CD4-positive, alpha-beta T cell treated with Interleukin-4 for 4 hours (primary cell): Measurements from ENCODE around the gene ABHD14A.
"Not testable (repeated sequence)": the region's sequence is repeated elsewhere in the genome, so short reads cannot be mapped to it uniquely, and the experiment has no call there.

ENCODE experiments used
- DNase-seq: peaks from one replicate; pipeline ENCODE4 v3.0.0-alpha.2; 2020

Gene ABHD14A

GRCh38 chr3:51974277-51974962, 444 bp upstream of the ABHD14A start:
- no peak for DNase-seq

GRCh38 chr3:51975852-51976549, 1.1 kb downstream of the ABHD14A start:
- DNase-seq, result no peak

GRCh38 chr3:51977446-51978142, 2.7 kb downstream of the ABHD14A start:
- DNase-seq, result peak; percentile 54

DNA sequence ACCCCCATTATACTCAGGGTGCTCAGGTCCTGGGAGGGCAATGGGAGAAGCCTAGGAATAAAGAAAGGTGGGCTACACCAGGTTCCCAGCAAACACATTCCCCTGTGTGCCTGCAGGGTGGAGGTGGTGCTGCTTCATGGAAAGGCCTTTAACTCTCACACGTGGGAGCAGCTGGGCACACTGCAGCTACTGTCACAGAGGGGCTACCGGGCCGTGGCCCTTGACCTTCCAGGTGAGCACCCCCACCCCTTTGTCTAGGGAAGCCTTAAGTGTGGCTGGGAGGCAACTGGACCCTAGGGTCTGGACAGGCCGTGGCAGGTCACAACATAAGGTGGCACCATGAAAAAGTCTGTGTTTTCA, 3.3 kb downstream of the ABHD14A start:
- no peak for DNase-seq

- DNase-seq, result no peak
Measured at GRCh38 chr3:51980253-51980652, 5.4 kb downstream of the ABHD14A start.

GRCh38 chr3:51982352-51982837, 7.5 kb downstream of the ABHD14A start:
- DNase-seq, result no peak

GRCh38 chr3:51982838-51983577, 8.1 kb downstream of the ABHD14A start, which contains the start of gene ACY1:
TSS of gene ACY1 (plus strand) at chr3:51983535. CDS start at chr3:51984065, 530 bp downstream.
- DNase-seq, result peak; percentile 59

DNA sequence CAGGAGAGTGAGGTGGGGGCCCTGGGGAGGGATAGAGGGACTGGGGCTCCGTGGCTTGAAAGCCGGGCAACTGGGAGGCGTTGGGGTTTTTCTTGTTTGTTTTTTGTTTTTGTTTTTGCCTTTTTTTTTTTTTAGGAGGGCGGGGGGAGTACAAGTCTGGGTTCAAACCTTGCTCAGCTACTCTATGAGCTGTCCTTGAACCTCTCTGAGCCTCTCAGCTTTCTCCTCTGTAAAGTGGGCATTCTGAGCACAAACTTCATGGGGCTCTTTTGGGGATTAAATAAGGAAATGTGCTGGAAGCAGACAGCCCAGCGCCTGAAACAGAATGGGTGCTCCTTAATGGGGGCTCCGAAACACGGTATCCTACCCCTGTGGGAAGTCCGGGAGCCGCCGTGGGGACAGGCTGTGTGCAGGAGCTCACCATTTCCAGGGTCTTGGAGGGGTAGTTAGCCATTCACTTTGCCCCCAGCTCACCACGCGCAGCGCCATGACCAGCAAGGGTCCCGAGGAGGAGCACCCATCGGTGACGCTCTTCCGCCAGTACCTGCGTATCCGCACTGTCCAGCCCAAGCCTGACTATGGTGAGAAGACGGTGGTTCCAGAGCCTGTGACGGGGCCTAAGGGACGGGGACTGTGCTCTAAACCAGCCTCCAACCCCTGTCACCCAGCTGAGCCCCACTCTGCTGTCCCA, 8.9 kb downstream of the ABHD14A start:
- no peak for DNase-seq

DNA sequence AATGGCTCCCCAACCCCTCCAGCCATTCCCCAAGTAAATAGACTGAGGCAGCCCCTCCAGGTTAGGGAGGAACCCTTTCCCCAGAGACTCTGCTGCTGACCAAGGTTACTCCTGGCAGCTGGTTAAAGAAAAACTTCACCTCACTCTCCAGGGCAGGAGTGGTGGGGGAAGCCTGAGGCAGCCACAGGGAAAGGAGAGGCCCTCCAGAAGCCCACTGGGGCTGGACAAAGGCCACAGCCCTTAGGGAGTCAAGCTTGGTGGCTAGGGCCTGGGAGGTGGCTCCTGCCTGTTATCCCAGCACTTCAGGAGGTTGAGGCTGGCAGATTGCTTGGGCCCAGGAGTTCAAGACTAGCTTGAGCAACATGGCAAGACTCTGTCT, 9.4 kb downstream of the ABHD14A start:
- no peak for DNase-seq

DNA sequence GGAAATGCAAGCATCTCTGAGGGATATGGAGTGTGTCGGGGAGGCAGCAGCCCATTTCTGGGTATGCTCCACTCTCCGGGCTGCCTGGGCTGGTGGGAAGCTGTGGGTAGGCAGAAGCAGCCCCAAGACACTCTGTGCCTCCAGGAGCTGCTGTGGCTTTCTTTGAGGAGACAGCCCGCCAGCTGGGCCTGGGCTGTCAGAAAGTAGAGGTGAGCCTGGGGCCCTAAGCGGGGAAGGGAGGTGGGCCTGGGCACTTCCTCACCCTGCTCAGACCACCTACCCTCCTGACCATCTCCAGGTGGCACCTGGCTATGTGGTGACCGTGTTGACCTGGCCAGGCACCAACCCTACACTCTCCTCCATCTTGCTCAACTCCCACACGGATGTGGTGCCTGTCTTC, 10.2 kb downstream of the ABHD14A start:
- DNase-seq, result no peak

DNA sequence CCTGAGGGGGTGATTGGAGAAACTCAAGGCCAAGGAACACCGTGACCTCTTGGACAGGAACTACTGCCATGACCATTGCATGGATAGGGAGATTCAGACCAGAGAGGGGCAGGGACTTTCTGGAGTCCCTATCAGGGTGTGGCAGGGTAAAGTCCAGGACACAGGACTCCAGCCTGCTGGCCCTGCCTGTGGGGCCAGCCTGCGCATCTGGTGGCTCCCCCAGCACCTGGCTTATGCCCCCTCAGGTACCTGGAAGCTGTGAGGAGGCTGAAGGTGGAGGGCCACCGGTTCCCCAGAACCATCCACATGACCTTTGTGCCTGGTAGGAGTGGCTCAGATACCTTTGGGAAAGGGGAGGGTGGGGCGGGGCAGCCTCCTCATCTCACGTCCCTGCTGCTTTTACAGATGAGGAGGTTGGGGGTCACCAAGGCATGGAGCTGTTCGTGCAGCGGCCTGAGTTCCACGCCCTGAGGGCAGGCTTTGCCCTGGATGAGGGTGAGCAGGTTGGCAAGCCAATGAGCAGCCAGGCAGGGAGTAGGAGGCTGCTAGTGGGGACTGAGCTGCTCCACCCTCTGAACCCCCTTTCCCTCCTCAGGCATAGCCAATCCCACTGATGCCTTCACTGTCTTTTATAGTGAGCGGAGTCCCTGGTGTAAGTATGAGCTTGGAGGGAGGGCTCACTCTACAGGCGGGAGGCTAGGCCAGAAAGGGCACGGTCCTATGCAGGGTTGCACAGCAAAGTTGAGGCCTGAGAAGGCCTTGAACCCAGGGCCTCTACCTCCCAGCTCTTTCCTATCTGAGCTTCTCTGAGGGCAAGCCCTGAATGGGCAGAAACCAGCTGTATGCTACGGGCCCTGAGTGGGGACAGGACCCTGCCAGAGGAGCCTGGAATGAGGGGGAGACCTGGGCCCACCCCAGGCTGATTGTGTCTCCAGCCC, 11.4 kb downstream of the ABHD14A start:
- DNase-seq, result no peak

DNA sequence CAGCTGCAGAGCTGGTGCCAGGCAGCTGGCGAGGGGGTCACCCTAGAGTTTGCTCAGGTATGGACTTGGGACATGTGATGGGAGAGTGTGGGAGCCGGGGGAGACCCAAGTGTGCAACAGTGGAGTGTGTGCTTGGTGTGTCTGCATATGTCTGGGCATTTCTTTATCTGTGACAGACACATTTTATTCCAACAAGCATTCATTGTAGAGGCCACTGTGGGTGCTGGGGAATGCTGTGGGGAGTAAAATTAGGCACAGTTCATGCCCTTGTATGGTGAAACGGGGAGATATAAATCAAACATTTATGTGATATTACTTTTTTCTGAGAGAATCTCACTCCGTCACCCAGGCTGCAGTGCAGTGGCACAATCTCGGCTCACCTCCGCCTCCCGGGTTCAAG, 12.7 kb downstream of the ABHD14A start:
- no peak for DNase-seq

DNA sequence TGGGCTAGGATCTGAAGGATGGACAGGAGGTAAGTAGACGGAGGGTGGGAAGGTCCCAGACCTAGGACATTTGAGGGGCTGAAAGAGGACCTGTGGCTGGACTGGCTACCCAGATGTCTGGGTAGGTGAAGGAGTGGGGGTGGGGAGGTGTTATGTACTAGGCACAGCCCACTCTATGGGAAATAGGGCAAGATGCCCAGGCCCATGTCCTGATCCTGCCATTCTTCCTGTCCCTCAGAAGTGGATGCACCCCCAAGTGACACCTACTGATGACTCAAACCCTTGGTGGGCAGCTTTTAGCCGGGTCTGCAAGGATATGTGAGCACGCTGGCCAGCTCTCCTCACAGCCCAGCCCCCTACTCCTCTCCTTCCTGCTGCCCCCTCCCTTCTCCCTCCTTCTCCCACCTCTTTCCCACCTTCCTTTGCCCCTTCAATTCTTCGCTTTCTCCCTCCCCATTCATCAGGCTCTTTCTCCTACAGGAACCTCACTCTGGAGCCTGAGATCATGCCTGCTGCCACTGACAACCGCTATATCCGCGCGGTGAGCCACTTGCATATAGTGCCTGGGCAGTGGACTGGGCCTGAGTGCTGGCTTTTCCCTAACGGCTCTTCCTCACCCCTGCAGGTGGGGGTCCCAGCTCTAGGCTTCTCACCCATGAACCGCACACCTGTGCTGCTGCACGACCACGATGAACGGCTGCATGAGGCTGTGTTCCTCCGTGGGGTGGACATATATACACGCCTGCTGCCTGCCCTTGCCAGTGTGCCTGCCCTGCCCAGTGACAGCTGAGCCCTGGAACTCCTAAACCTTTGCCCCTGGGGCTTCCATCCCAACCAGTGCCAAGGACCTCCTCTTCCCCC, 13.7 kb downstream of the ABHD14A start:
- DNase-seq, result no peak

- DNase-seq, result not testable (repeated sequence)
Measured at GRCh38 chr3:51990501-51990971, 15.7 kb downstream of the ABHD14A start.

DNA sequence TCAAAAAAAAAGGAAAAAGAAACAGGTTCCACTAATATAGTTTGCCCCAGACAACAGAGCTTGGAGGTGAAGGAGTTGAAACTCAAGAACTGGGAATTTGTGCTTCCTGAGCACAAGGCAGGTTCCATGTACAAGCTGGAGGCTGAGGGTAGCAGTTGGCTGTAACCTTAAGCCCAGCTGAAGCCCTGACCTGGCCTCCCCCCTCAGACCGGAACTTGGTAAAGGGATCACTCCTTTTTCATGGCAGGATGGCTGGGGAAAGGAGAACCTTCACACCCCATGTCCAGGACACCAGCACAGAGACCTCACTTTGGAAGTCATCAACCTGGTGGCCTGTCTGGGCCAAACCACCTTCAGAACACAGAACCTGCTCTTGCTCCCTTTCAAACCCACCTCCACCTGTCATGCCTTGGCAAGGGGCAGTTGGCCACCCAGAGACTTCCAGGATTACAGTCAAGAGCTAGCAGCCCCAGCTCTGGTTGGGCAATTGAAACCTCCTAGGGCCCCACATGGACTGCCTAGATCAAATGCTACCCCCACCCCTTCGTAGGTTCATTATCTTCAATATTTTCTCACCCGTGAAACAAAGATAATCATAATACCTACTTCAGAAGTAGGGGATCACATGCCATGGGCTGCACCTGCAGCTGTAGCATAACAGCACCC, 17.3 kb downstream of the ABHD14A start:
- no peak for DNase-seq

DNA sequence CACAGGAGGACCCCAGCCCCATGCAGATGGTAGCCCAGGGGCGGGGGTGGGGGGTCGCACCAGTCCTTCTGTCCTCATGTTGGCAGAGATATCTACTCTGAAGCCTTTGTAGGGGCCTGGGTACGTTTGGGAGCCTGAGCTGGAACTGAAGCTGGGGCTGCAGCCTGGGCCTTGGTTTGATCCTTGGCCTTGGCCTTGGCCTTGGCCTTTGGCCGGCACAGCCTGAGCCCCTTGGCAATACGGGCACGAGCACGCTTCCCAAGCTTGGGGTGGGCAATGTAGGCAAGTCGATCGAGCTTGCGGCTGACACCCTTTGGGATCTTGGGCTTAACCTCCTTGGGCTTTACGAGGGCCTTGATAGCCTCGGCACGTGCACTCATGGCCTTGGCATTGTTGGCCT, 18.8 kb downstream of the ABHD14A start:
- not testable (repeated sequence) for DNase-seq

GRCh38 chr3:51994530-51994929, 19.7 kb downstream of the ABHD14A start:
- DNase-seq, result no peak

GRCh38 chr3:51995346-51996163, 20.7 kb downstream of the ABHD14A start, which contains the start of gene RPL29:
TSS of gene RPL29 (minus strand) at chr3:51995895. CDS start at chr3:51995461, 434 bp downstream.
- DNase-seq, result peak; percentile 93

DNA sequence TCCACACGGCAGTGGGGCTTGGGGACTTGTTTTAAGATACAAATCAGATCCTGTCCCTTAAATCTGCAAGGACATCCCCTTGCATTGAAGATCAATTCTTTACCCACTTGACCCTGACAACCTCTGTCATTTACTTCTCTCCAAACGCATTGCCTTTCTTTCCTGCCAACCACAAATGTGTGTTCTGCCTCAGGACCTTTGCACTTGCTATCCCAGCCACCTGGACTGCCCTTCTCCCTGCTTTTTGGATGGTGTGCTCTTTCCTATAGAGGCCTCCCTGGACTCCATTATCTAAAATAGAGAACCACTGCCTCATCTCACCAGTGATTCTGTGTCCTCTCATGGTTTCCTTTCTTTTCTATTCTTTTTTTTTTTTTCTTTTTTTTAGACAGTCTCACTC, 22.3 kb downstream of the ABHD14A start:
- DNase-seq, result no peak
